Esophagus muscularis mucosa (tissue), 4 donors: ENCODE results near the gene JAGN1.

Source experiments
- CTCF ChIP-seq, 3 experiments: fragments of 200-600 bp in 2 of 3; fragments of 450-650 bp in 1 of 3; sonication (generic) in 2 of 3; IDR thresholded peaks; one replicate each; pipeline ENCODE4 v1.5.1; 2017 to 2019; ENCODE audit warnings: antibody characterized with exemption in 3 of 3, mild to moderate bottlenecking in 2 of 3, moderate library complexity in 1 of 3
- EP300 ChIP-seq: sonication (generic); formaldehyde crosslinking; IDR thresholded peaks from one replicate; pipeline ENCODE4 v1.6.1; 2017; ENCODE audit warnings: antibody characterized with exemption
- POLR2A ChIP-seq: fragments of 450-650 bp; IDR thresholded peaks from one replicate; pipeline ENCODE4 v1.6.1; 2017; ENCODE audit warnings: antibody characterized with exemption, moderate library complexity, mild to moderate bottlenecking, low read depth

- no peak for TF ChIP-seq CTCF (IDR thresholded peaks at IDR 0.05)
- TF ChIP-seq POLR2A, result no peak
- no peak for TF ChIP-seq EP300
Measured at GRCh38 chr3:9906480-9906879, 16.1 kb downstream of the JAGN1 start.
